A549 (cell line): ENCODE data around the gene CISH. TPM values are rescaled to one million over a fixed set of nuclear protein-coding genes. Genes with fewer than 3 reads are reported as not detected.

Source experiments
- ATAC-seq, 2 experiments: fragments of 200-7000 bp in 1 of 2; fragments of >200 bp in 1 of 2; cut with Nextera tagmentation in 1 of 2; cut with Tn5 transposase in 1 of 2; 3 replicates each; pipeline versions ENCODE4 v1.8.0 to v1.9.1; 2018 to 2020; ENCODE audit warnings: mild to moderate bottlenecking in 1 of 2, moderate library complexity in 1 of 2
- CTCF ChIA-PET: fragments of 300-600 bp; sonication (Branson Sonifier 250); formaldehyde crosslinking; extraction: SDS; loops from one replicate; lab custom pipeline; 2021; ENCODE audit warnings: antibody characterized with exemption, inconsistent platforms; lab: Yijun Ruan, JAX
- POLR2A ChIA-PET: fragments of 350-600 bp; formaldehyde crosslinking; extraction: SDS; loops from one replicate; lab custom pipeline; 2021; ENCODE audit warnings: antibody characterized with exemption, inconsistent platforms; lab: Yijun Ruan, JAX
- DNase-seq, 2 experiments: peaks; one replicate each; pipeline versions ENCODE4 v3.0.0 to v3.0.0-alpha.2; 2011 to 2016; ENCODE audit warnings: low read depth in 1 of 2, low spot score in 1 of 2
- FAIRE-seq: peaks from 2 replicates; lab custom pipeline; 2011; peaks lifted over from hg19 to GRCh38; lab: Jason Lieb, UNC
- H3K27ac ChIP-seq, 2 experiments: fragments of >200 bp; sonication (Bioruptor Twin); formaldehyde crosslinking; 3 replicates each; pipeline ENCODE4 v1.5.1; 2016 to 2017
- H3K4me1 ChIP-seq: fragments of >200 bp; sonication (Bioruptor Twin); formaldehyde crosslinking; 3 replicates; pipeline ENCODE4 v1.6.1; 2016
- H3K4me2 ChIP-seq: fragments of >200 bp; sonication (Bioruptor Twin); formaldehyde crosslinking; 3 replicates; pipeline ENCODE4 v1.6.1; 2016
- H3K4me3 ChIP-seq: fragments of >200 bp; sonication (Bioruptor Twin); formaldehyde crosslinking; 3 replicates; pipeline ENCODE4 v1.5.1; 2016
- H3K9me3 ChIP-seq: fragments of >200 bp; sonication (Bioruptor Twin); formaldehyde crosslinking; 3 replicates; pipeline ENCODE4 v1.6.1; 2016
- BHLHE40 ChIP-seq: IDR thresholded peaks from 2 replicates; pipeline ENCODE4 v1.6.1; 2012; ENCODE audit warnings: low read depth, low read length, inconsistent platforms
- CBX8 ChIP-seq: fragments of 200-600 bp; sonication (generic); IDR thresholded peaks from 2 replicates; pipeline ENCODE4 v1.6.1; 2016
- CHD4 ChIP-seq: fragments of 200-600 bp; sonication (generic); IDR thresholded peaks from 2 replicates; pipeline ENCODE4 v1.6.1; 2016; ENCODE audit warnings: antibody characterized with exemption, mild to moderate bottlenecking, borderline replicate concordance
- EHF ChIP-seq: fragments of 250-450 bp; sonication (Bioruptor Pico); IDR thresholded peaks from 2 replicates; pipeline ENCODE4 v1.5.0; 2020; ENCODE audit warnings: mild to moderate bottlenecking
- EP300 ChIP-seq, 2 experiments: fragments of >200 bp; sonication (Bioruptor Twin); formaldehyde crosslinking; IDR thresholded peaks; 2 replicates in 1 of 2; 3 replicates in 1 of 2; pipeline ENCODE4 v1.6.1; 2016 to 2017
- ESRRA ChIP-seq: fragments of 150-350 bp; IDR thresholded peaks from 2 replicates; pipeline ENCODE4 v1.6.1; 2014; ENCODE audit warnings: mild to moderate bottlenecking, low read length, borderline replicate concordance
- FOSL2 ChIP-seq, 2 experiments: fragments of 450-650 bp in 1 of 2; fragments of >200 bp in 1 of 2; sonication (Bioruptor Twin) in 1 of 2; formaldehyde crosslinking; IDR thresholded peaks; 2 replicates each; pipeline versions ENCODE4 v1.5.0 to v1.6.1; 2016 to 2020; ENCODE audit warnings: mild to moderate bottlenecking in 1 of 2, moderate library complexity in 1 of 2
- FOXS1 ChIP-seq: fragments of 250-450 bp; sonication (Bioruptor Pico); IDR thresholded peaks from 2 replicates; pipeline ENCODE4 v1.5.0; 2020; ENCODE audit warnings: mild to moderate bottlenecking, moderate library complexity
- GATA3 ChIP-seq: IDR thresholded peaks from 2 replicates; pipeline ENCODE4 v1.6.1; 2012; ENCODE audit warnings: borderline replicate concordance
- HEYL ChIP-seq: fragments of 250-450 bp; sonication (Bioruptor Pico); IDR thresholded peaks from 2 replicates; pipeline ENCODE4 v1.8.0; 2021; ENCODE audit warnings: mild to moderate bottlenecking, moderate library complexity
- HOXB5 ChIP-seq: fragments of 250-450 bp; sonication (Bioruptor Pico); IDR thresholded peaks from 2 replicates; pipeline ENCODE4 v1.5.0; 2020; ENCODE audit warnings: mild to moderate bottlenecking, moderate library complexity
- JUN ChIP-seq, 2 experiments: fragments of >200 bp; sonication (Bioruptor Twin); formaldehyde crosslinking; IDR thresholded peaks; 2 replicates in 1 of 2; 3 replicates in 1 of 2; pipeline ENCODE4 v1.6.1; 2016 to 2017
- JUNB ChIP-seq: fragments of >200 bp; sonication (Bioruptor Twin); formaldehyde crosslinking; IDR thresholded peaks from 2 replicates; pipeline ENCODE4 v1.6.1; 2016
- KDM5A ChIP-seq: fragments of 200-600 bp; sonication (generic); IDR thresholded peaks from 2 replicates; pipeline ENCODE4 v1.6.1; 2016; ENCODE audit warnings: antibody characterized with exemption, mild to moderate bottlenecking
- MYC ChIP-seq: IDR thresholded peaks from 2 replicates; pipeline ENCODE4 v1.6.1; 2012; ENCODE audit warnings: mild to moderate bottlenecking, inconsistent platforms, low read length, improper control_type of control experiment, borderline replicate concordance
- NPAS2 ChIP-seq: fragments of 250-450 bp; sonication (Bioruptor Pico); IDR thresholded peaks from 2 replicates; pipeline ENCODE4 v1.8.0; 2022; ENCODE audit warnings: mild to moderate bottlenecking, moderate library complexity, borderline replicate concordance
- PHF8 ChIP-seq: fragments of 200-600 bp; sonication (generic); IDR thresholded peaks from 2 replicates; pipeline ENCODE4 v1.6.1; 2016; ENCODE audit warnings: low read depth, mild to moderate bottlenecking, antibody characterized with exemption, moderate library complexity, borderline replicate concordance
- POLR2A ChIP-seq: IDR thresholded peaks from 2 replicates; pipeline ENCODE4 v1.6.1; 2012; ENCODE audit warnings: mild to moderate bottlenecking, low read length
- POLR2AphosphoS2 ChIP-seq: conservative IDR thresholded peaks from 2 replicates; pipeline ENCODE4 v1.6.1; 2012; ENCODE audit warnings: low read length, improper control_type of control experiment, inconsistent platforms
- RAD21 ChIP-seq, 2 experiments: fragments of >200 bp in 1 of 2; sonication (Bioruptor Twin) in 1 of 2; formaldehyde crosslinking in 1 of 2; IDR thresholded peaks in 1 of 2; conservative IDR thresholded peaks in 1 of 2; 2 replicates in 1 of 2; 3 replicates in 1 of 2; pipeline ENCODE4 v1.6.1; 2012 to 2018; ENCODE audit warnings: inconsistent platforms in 1 of 2
- RCOR1 ChIP-seq: fragments of 150-350 bp; IDR thresholded peaks from 2 replicates; pipeline ENCODE4 v1.6.1; 2014; ENCODE audit warnings: antibody characterized with exemption, low read length, low read depth
- RNF2 ChIP-seq: fragments of 200-600 bp; sonication (generic); IDR thresholded peaks from 2 replicates; pipeline ENCODE4 v1.6.1; 2016; ENCODE audit warnings: low read depth, mild to moderate bottlenecking, antibody characterized with exemption, moderate library complexity, borderline replicate concordance
- SREBF2 ChIP-seq: fragments of 450-650 bp; IDR thresholded peaks from 2 replicates; pipeline ENCODE4 v1.6.1; 2014; ENCODE audit warnings: mild to moderate bottlenecking, moderate library complexity
- ZNF302 ChIP-seq: fragments of 250-450 bp; sonication (Bioruptor Pico); IDR thresholded peaks from 2 replicates; pipeline ENCODE4 v1.9.0; 2021; ENCODE audit warnings: inconsistent platforms, mild to moderate bottlenecking, moderate library complexity
- ZSCAN20 ChIP-seq: fragments of 250-450 bp; sonication (Bioruptor Pico); IDR thresholded peaks from 2 replicates; pipeline ENCODE4 v1.8.0; 2022; ENCODE audit warnings: mild to moderate bottlenecking, moderate library complexity
- WGBS: methylation state at CpG from one replicate; pipeline ENCODE4 v1.1.6; 2017; ENCODE audit errors: missing lambda C conversion rate; 5-methylcytosine and 5-hydroxymethylcytosine counted together
- polyA plus RNA-seq, 4 experiments: library from polyadenylated mRNA; depleted of rRNA in 3 of 4; stranded (reverse); fragments of >200 nt; fragmentation: RNase III in 1 of 4; extraction: RNeasy Plus Mini Kit Qiagen cat#74134 plus additional on column Dnase treatment in 1 of 4; gene quantifications; 2 replicates in 3 of 4; 3 replicates in 1 of 4; pipeline ENCODE4 v1.2.3, GENCODE V29; 2011 to 2017
- TF ChIP-seq, protein P1 (sequence below): IDR thresholded peaks from 2 replicates; pipeline ENCODE4 v1.6.1; 2012
- TF ChIP-seq, protein P2 (sequence below): IDR thresholded peaks from 2 replicates; pipeline ENCODE4 v1.6.1; 2012; ENCODE audit warnings: low read depth, borderline replicate concordance
- TF ChIP-seq, protein P3 (sequence below): fragments of 200-600 bp; sonication (generic); IDR thresholded peaks from 2 replicates; pipeline ENCODE4 v1.6.1; 2016; ENCODE audit warnings: antibody characterized with exemption, mild to moderate bottlenecking, moderate library complexity
- TF ChIP-seq, protein P4 (sequence below): fragments of 250-450 bp; sonication (Bioruptor Pico); IDR thresholded peaks from 2 replicates; pipeline ENCODE4 v1.5.0; 2021; ENCODE audit warnings: mild to moderate bottlenecking, moderate library complexity, borderline replicate concordance

Gene CISH
- polyA plus RNA-seq, 2 of the 4 experiments (the other 2 are of a cell fraction): 0.43 to 0.68 TPM

DNA sequence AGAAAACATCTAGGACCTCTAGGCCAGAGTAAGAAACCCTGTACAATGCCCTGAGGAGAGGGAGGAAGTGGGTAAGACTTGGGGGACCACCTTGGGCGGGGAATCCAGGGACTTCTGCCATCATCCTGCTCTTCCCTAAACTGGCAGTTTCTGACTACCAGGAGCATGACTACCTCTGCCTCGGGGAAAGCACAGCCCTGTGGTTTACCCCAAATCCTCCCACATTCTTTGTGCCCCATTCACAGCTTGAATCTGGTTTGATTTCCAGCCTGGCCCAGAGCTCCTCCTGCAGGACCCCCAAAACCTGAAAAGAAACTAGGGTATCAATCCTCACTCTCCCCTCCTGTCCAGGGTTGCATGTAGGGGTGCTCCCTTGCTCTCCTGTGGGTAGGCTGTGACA, 48.7 kb downstream of the CISH start:
- FAIRE-seq: no peak
- ChIA-PET POLR2A (no interaction called here), CTCF (interaction anchor here (1.0 to 22.5 kb wide), 2 partner anchors 9 to 46 kb away, joined by 3 to 375 read pairs; partner anchors contain the start of genes CISH and MAPKAPK3)
- no peak for DNase-seq
- Histone ChIP-seq H3K4me2 (no peak overlapping the region), H3K9me3 (no peaks in the 10 kb centered on the region), H3K4me1 (peaks cover 6% of the 10 kb centered on the region), H3K4me3 (no peak overlapping the region), H3K27ac (no peak overlapping the region)
- WGBS: 42% methylated on average over 2 of the region's 2 CpGs
- no peak for ATAC-seq
- TF ChIP-seq PHF8: no peak
- TF ChIP-seq BHLHE40: no peak
- no peak for TF ChIP-seq RAD21 (conservative IDR thresholded peaks at IDR 0.05 in 1 of 2, IDR thresholded peaks at IDR 0.05 in 1 of 2)
- TF ChIP-seq ESRRA: no peak
- no peak for TF ChIP-seq FOXS1 (CRISPR knock-in tag)
- no peak for TF ChIP-seq EP300 (IDR thresholded peaks at IDR 0.05)
- no peak for TF ChIP-seq HEYL (CRISPR knock-in tag)
- no peak for TF ChIP-seq CBX8
- TF ChIP-seq, protein P1, sequence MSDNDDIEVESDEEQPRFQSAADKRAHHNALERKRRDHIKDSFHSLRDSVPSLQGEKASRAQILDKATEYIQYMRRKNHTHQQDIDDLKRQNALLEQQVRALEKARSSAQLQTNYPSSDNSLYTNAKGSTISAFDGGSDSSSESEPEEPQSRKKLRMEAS: no peak
- TF ChIP-seq EHF (CRISPR knock-in tag): no peak
- no peak for TF ChIP-seq HOXB5 (CRISPR knock-in tag)
- TF ChIP-seq KDM5A: no peak
- no peak for TF ChIP-seq FOSL2 (IDR thresholded peaks at IDR 0.05)
- no peak for TF ChIP-seq FOSL2 (CRISPR knock-in tag; IDR thresholded peaks at IDR 0.05)
- no peak for TF ChIP-seq ZNF302 (CRISPR knock-in tag)

DNA sequence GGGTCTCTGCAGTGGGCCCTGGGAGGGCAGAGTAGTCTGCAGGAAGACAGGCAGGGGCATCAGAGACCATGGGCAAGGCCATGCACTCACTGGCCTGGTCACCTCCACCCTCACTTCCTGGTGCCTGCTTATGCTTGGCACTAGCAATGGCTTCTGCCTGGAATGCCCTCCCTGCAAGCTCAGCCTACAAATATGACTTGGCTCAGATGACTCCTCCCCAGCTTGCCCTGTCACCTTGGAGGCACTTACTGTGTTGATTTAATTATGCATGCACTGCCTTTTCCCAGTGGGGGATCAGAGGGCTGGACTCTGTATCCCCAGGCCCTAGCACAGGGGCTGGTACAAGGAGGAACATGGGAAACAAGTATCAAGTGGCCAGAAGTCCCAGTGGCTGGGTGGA, 51.9 kb downstream of the CISH start:
- Histone ChIP-seq H3K9me3 (no peaks in the 10 kb centered on the region), H3K4me2 (no peak overlapping the region), H3K4me3 (no peak overlapping the region), H3K4me1 (no peaks in the 10 kb centered on the region), H3K27ac (no peak overlapping the region)
- ATAC-seq: no peak
- POLR2A ChIA-PET: no interaction called here
- DNase-seq: no peak
- no peak for FAIRE-seq
- CTCF ChIA-PET: interaction anchor here (1.0 kb wide), 1 partner anchor 56 kb away, joined by 3 read pairs; no protein-coding TSS in a partner anchor
- TF ChIP-seq GATA3: no peak
- no peak for TF ChIP-seq CBX8
- TF ChIP-seq ESRRA: no peak
- TF ChIP-seq, protein P2, sequence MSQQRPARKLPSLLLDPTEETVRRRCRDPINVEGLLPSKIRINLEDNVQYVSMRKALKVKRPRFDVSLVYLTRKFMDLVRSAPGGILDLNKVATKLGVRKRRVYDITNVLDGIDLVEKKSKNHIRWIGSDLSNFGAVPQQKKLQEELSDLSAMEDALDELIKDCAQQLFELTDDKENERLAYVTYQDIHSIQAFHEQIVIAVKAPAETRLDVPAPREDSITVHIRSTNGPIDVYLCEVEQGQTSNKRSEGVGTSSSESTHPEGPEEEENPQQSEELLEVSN: no peak
- TF ChIP-seq JUNB: no peak
- TF ChIP-seq FOXS1 (CRISPR knock-in tag): no peak
- no peak for TF ChIP-seq POLR2AphosphoS2
- no peak for TF ChIP-seq CHD4
- TF ChIP-seq, protein P3, sequence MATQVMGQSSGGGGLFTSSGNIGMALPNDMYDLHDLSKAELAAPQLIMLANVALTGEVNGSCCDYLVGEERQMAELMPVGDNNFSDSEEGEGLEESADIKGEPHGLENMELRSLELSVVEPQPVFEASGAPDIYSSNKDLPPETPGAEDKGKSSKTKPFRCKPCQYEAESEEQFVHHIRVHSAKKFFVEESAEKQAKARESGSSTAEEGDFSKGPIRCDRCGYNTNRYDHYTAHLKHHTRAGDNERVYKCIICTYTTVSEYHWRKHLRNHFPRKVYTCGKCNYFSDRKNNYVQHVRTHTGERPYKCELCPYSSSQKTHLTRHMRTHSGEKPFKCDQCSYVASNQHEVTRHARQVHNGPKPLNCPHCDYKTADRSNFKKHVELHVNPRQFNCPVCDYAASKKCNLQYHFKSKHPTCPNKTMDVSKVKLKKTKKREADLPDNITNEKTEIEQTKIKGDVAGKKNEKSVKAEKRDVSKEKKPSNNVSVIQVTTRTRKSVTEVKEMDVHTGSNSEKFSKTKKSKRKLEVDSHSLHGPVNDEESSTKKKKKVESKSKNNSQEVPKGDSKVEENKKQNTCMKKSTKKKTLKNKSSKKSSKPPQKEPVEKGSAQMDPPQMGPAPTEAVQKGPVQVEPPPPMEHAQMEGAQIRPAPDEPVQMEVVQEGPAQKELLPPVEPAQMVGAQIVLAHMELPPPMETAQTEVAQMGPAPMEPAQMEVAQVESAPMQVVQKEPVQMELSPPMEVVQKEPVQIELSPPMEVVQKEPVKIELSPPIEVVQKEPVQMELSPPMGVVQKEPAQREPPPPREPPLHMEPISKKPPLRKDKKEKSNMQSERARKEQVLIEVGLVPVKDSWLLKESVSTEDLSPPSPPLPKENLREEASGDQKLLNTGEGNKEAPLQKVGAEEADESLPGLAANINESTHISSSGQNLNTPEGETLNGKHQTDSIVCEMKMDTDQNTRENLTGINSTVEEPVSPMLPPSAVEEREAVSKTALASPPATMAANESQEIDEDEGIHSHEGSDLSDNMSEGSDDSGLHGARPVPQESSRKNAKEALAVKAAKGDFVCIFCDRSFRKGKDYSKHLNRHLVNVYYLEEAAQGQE: no peak
- TF ChIP-seq SREBF2: no peak
- no peak for TF ChIP-seq POLR2A
- TF ChIP-seq JUN (IDR thresholded peaks at IDR 0.05): no peak
- TF ChIP-seq ZSCAN20 (CRISPR knock-in tag): no peak
- no peak for TF ChIP-seq RNF2
- TF ChIP-seq, protein P1: no peak
- TF ChIP-seq, protein P4, sequence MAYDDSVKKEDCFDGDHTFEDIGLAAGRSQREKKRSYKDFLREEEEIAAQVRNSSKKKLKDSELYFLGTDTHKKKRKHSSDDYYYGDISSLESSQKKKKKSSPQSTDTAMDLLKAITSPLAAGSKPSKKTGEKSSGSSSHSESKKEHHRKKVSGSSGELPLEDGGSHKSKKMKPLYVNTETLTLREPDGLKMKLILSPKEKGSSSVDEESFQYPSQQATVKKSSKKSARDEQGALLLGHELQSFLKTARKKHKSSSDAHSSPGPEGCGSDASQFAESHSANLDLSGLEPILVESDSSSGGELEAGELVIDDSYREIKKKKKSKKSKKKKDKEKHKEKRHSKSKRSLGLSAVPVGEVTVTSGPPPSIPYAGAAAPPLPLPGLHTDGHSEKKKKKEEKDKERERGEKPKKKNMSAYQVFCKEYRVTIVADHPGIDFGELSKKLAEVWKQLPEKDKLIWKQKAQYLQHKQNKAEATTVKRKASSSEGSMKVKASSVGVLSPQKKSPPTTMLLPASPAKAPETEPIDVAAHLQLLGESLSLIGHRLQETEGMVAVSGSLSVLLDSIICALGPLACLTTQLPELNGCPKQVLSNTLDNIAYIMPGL (CRISPR knock-in tag): no peak
- TF ChIP-seq RCOR1: no peak
- TF ChIP-seq NPAS2: no peak
- no peak for TF ChIP-seq MYC
